ENCODE measurements around the gene KIR2DL1.
"Not testable (repeated sequence)": the region's sequence is repeated elsewhere in the genome, so short reads cannot be mapped to it uniquely, and the experiment has no call there.

Gene KIR2DL1

GRCh38 chr19:54741950-54742349 lies 27.6 kb upstream of the KIR2DL1 start:
- not testable (repeated sequence) for H3K36me3 ChIP-seq (ENCODE audit: control insufficient read depth, insufficient read depth, low read length, severe bottlenecking); H3K9me3 ChIP-seq (ENCODE audit: control insufficient read depth, low read length); H3K4me1 ChIP-seq (ENCODE audit: control insufficient read depth, insufficient read depth, low read length); H3K4me3 ChIP-seq (ENCODE audit: low read length); DNase-seq (ENCODE audit: low read depth); H3K27me3 ChIP-seq (replicated peaks; ENCODE audit: control insufficient read depth, insufficient read depth, low read length); H3K9ac ChIP-seq (ENCODE audit: low read length)

- DNase-seq (ENCODE audit: low read depth); H3K27me3 ChIP-seq (replicated peaks; ENCODE audit: control insufficient read depth, insufficient read depth, low read length); H3K4me3 ChIP-seq (ENCODE audit: low read length); H3K9me3 ChIP-seq (ENCODE audit: control insufficient read depth, low read length); H3K9ac ChIP-seq (ENCODE audit: low read length); H3K36me3 ChIP-seq (ENCODE audit: control insufficient read depth, insufficient read depth, low read length, severe bottlenecking); H3K4me1 ChIP-seq (ENCODE audit: control insufficient read depth, insufficient read depth, low read length): not testable (repeated sequence)
These were observed 25.5 kb upstream of the KIR2DL1 start for GRCh38 chr19:54744080-54744479.

- H3K9me3 ChIP-seq (ENCODE audit: control insufficient read depth, low read length); H3K36me3 ChIP-seq (ENCODE audit: control insufficient read depth, insufficient read depth, low read length, severe bottlenecking); DNase-seq (ENCODE audit: low read depth); H3K27me3 ChIP-seq (replicated peaks; ENCODE audit: control insufficient read depth, insufficient read depth, low read length); H3K4me3 ChIP-seq (ENCODE audit: low read length); H3K9ac ChIP-seq (ENCODE audit: low read length); H3K4me1 ChIP-seq (ENCODE audit: control insufficient read depth, insufficient read depth, low read length): not testable (repeated sequence)
These were observed 21.8 kb upstream of the KIR2DL1 start for GRCh38 chr19:54747614-54748322.

GRCh38 chr19:54750276-54750675 lies 19.3 kb upstream of the KIR2DL1 start:
- not testable (repeated sequence) for H3K4me3 ChIP-seq (ENCODE audit: low read length); H3K36me3 ChIP-seq (ENCODE audit: control insufficient read depth, insufficient read depth, low read length, severe bottlenecking); H3K27me3 ChIP-seq (replicated peaks; ENCODE audit: control insufficient read depth, insufficient read depth, low read length); H3K9ac ChIP-seq (ENCODE audit: low read length); H3K9me3 ChIP-seq (ENCODE audit: control insufficient read depth, low read length); DNase-seq (ENCODE audit: low read depth); H3K4me1 ChIP-seq (ENCODE audit: control insufficient read depth, insufficient read depth, low read length)

- DNase-seq (ENCODE audit: low read depth); H3K27me3 ChIP-seq (replicated peaks; ENCODE audit: control insufficient read depth, insufficient read depth, low read length); H3K9ac ChIP-seq (ENCODE audit: low read length); H3K9me3 ChIP-seq (ENCODE audit: control insufficient read depth, low read length); H3K4me1 ChIP-seq (ENCODE audit: control insufficient read depth, insufficient read depth, low read length); H3K36me3 ChIP-seq (ENCODE audit: control insufficient read depth, insufficient read depth, low read length, severe bottlenecking); H3K4me3 ChIP-seq (ENCODE audit: low read length): not testable (repeated sequence)
These were observed 13.1 kb upstream of the KIR2DL1 start for GRCh38 chr19:54756204-54757110.

- not testable (repeated sequence) for DNase-seq (ENCODE audit: low read depth); H3K9me3 ChIP-seq (ENCODE audit: control insufficient read depth, low read length); H3K36me3 ChIP-seq (ENCODE audit: control insufficient read depth, insufficient read depth, low read length, severe bottlenecking); H3K4me1 ChIP-seq (ENCODE audit: control insufficient read depth, insufficient read depth, low read length); H3K27me3 ChIP-seq (replicated peaks; ENCODE audit: control insufficient read depth, insufficient read depth, low read length); H3K9ac ChIP-seq (ENCODE audit: low read length); H3K4me3 ChIP-seq (ENCODE audit: low read length)
These were observed 11.0 kb upstream of the KIR2DL1 start for GRCh38 chr19:54758577-54758976.

GRCh38 chr19:54764219-54764618 lies 5.4 kb upstream of the KIR2DL1 start:
- not testable (repeated sequence) for H3K4me1 ChIP-seq (ENCODE audit: control insufficient read depth, insufficient read depth, low read length); DNase-seq (ENCODE audit: low read depth); H3K4me3 ChIP-seq (ENCODE audit: low read length); H3K36me3 ChIP-seq (ENCODE audit: control insufficient read depth, insufficient read depth, low read length, severe bottlenecking); H3K9me3 ChIP-seq (ENCODE audit: control insufficient read depth, low read length); H3K9ac ChIP-seq (ENCODE audit: low read length); H3K27me3 ChIP-seq (replicated peaks; ENCODE audit: control insufficient read depth, insufficient read depth, low read length)

- H3K4me1 ChIP-seq (ENCODE audit: control insufficient read depth, insufficient read depth, low read length); H3K4me3 ChIP-seq (ENCODE audit: low read length); DNase-seq (ENCODE audit: low read depth); H3K27me3 ChIP-seq (replicated peaks; ENCODE audit: control insufficient read depth, insufficient read depth, low read length); H3K9me3 ChIP-seq (ENCODE audit: control insufficient read depth, low read length); H3K36me3 ChIP-seq (ENCODE audit: control insufficient read depth, insufficient read depth, low read length, severe bottlenecking); H3K9ac ChIP-seq (ENCODE audit: low read length): not testable (repeated sequence)
These were observed 3.1 kb upstream of the KIR2DL1 start for GRCh38 chr19:54766464-54766863.

- not testable (repeated sequence) for H3K9me3 ChIP-seq (ENCODE audit: control insufficient read depth, low read length); H3K36me3 ChIP-seq (ENCODE audit: control insufficient read depth, insufficient read depth, low read length, severe bottlenecking); H3K9ac ChIP-seq (ENCODE audit: low read length); H3K4me3 ChIP-seq (ENCODE audit: low read length); DNase-seq (ENCODE audit: low read depth); H3K27me3 ChIP-seq (replicated peaks; ENCODE audit: control insufficient read depth, insufficient read depth, low read length); H3K4me1 ChIP-seq (ENCODE audit: control insufficient read depth, insufficient read depth, low read length)
These were observed 918 bp downstream of the KIR2DL1 start for GRCh38 chr19:54770511-54770910.

- H3K4me1 ChIP-seq (ENCODE audit: control insufficient read depth, insufficient read depth, low read length); DNase-seq (ENCODE audit: low read depth); H3K9ac ChIP-seq (ENCODE audit: low read length); H3K9me3 ChIP-seq (ENCODE audit: control insufficient read depth, low read length); H3K4me3 ChIP-seq (ENCODE audit: low read length); H3K27me3 ChIP-seq (replicated peaks; ENCODE audit: control insufficient read depth, insufficient read depth, low read length); H3K36me3 ChIP-seq (ENCODE audit: control insufficient read depth, insufficient read depth, low read length, severe bottlenecking): not testable (repeated sequence)
These were observed 1.7 kb downstream of the KIR2DL1 start for GRCh38 chr19:54771018-54771960.

- not testable (repeated sequence) for H3K9me3 ChIP-seq (ENCODE audit: control insufficient read depth, low read length); H3K27me3 ChIP-seq (replicated peaks; ENCODE audit: control insufficient read depth, insufficient read depth, low read length); H3K4me1 ChIP-seq (ENCODE audit: control insufficient read depth, insufficient read depth, low read length); H3K36me3 ChIP-seq (ENCODE audit: control insufficient read depth, insufficient read depth, low read length, severe bottlenecking); H3K4me3 ChIP-seq (ENCODE audit: low read length); DNase-seq (ENCODE audit: low read depth); H3K9ac ChIP-seq (ENCODE audit: low read length)
These were observed 3.1 kb downstream of the KIR2DL1 start for GRCh38 chr19:54772666-54773065.

All from adipocyte (in vitro differentiated cells).